Stimulated activated CD4-positive, alpha-beta T cell treated with anti-CD3 and anti-CD28 coated beads, Interleukin-1b, Interleukin-23, amount 100 ng/mL, for 48 hours (primary cell): ENCODE data around the gene GRAMD2A.

Source experiments
- DNase-seq: peaks from one replicate; pipeline ENCODE4 v3.0.0-alpha.2; 2020

Gene GRAMD2A

DNA sequence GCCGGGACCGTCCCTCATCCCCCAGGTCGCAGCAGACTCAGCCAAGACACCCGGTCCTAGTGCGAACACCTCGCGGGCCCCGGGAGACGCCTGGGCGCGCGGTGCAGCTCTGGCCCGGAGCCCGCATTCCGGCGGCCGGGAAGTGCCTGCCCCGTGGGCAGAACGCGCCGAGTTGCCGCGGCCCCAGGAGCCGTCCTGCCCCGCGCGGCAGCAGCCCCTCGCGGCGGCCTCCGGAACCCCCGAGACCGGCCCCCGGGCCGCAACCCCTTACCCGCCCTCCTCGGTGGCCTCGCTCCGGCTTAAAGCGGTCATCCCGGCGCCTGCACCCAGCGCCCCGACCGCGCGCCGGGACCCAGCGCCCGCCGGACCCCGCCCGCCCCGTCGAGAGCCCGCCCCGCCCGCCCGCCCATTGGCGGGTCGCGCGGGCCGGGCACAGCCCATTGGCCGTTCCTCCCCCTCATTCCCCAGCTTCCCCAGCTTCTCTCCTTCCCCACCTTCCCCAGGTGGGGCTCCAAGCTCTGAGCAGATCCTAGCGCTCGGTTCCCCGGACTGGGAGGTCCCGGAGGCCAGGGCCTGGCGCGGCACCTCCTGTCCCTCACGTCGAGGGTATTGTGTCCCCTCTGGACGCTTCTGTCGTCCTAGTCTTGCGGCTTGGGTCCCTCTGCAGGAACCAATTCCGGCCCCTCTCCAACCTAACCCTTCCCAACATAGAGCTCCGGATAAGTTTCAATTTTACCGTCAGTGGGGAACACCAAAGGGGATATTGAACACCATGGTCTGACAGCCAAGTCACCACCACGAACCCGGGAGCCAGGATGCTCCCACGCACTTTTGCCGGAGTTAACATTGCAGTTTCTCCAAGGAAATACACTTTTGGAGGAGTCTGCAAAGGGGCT is at the start of gene GRAMD2A:
GRAMD2A (minus strand) TSS at position 328 of the 896 bp plus-strand sequence.
- peak; percentile 32 for DNase-seq

GRCh38 chr15:72242775-72243370 is 45.3 kb upstream of the GRAMD2A start:
- DNase-seq, result no peak

- DNase-seq, result no peak
Measured at GRCh38 chr15:72239652-72240051, 42.1 kb upstream of the GRAMD2A start.

GRCh38 chr15:72238586-72238985 is 41.0 kb upstream of the GRAMD2A start:
- no peak for DNase-seq

- DNase-seq, result no peak
Measured at GRCh38 chr15:72237853-72238224, 40.3 kb upstream of the GRAMD2A start.

DNA sequence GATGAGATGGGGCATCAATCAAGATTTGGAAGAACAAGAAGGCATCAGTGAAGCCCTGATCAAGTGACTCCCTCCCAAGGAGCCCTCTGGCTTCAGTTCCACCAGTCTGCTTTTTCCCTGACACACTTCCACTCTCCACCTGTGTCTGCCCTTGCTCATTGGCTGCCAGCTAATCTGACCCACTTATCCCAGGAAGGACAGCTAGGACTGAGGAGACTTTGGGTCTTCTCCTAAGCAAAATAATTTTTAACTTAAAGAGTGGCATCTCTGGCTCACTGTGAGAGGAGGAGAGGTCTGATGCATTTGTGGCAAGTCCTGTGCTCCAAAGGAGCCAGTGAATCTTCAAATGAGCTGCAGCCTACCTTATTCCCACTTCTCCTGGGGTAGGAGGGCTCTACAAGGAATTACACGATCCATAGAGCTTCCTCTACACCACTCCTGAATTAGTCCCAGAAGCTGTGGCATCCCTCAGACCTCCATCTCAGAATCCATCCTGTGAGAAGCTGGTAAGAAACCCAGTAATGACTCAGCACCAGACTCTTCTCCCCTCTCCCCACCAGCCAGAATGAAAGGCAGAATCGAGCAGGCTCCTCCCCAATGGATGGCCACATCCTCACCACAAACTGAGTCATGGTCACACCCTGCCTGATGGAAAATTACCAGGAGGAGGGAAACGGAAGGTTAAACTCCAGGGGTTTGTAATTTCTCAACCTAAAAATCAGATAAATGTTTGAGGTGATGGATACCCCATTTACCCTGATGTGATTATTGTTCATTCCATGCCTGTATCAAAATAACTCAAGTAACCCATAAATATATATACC is 39.7 kb upstream of the GRAMD2A start:
- peak; percentile 86 for DNase-seq

GRCh38 chr15:72236381-72237003 is 38.9 kb upstream of the GRAMD2A start:
- no peak for DNase-seq

- DNase-seq, result no peak
Measured at GRCh38 chr15:72235298-72235697, 37.7 kb upstream of the GRAMD2A start.

- DNase-seq, result no peak
Measured at GRCh38 chr15:72233769-72234168, 36.2 kb upstream of the GRAMD2A start.

- DNase-seq, result peak; percentile 55
Measured at GRCh38 chr15:72231833-72232478, 34.4 kb upstream of the GRAMD2A start.

DNA sequence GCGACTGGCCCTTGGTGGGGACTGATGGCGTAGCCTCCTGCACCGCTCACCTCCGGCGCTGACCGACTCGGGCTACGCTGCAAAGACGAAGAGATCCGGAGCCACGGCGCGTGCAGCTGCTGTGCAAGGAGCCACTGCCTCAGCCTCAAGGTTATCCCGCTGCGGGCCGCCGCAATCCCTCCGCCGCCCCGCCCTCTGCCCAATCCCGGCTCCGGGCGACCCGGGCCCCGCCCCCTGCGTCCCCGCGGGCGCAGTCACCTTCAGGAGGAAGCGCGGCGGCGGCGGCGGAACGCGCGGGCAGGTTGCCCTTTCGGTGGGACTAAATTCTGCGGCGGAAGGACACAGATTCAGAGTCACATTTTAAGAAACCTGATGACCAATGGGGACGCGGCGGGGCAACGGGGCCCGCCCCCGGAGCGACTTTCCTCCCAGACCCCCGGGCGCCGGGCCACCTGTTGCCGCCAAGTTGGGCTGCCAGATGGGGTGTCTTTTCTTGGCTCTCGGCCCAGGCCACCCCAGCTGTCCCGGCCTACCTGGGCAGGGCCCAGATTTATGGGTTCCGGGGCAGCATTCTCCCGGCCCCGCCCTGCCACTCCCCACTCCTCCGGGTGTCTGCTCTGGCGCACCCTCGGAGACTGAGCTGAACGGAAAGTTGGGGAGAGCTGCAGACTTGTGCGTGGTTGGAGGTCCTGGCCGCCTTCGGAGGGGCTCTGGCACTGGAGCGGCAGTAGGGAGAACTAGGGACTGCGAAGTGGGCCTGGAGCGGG is 33.7 kb upstream of the GRAMD2A start, which contains the start of gene PKM:
PKM (minus strand) TSS at position 125 of the 767 bp plus-strand sequence. CDS start 12,093 bp downstream, outside the sequence.
- DNase-seq, result peak; percentile 98

- DNase-seq, result peak; percentile 89
Measured at GRCh38 chr15:72230197-72231065, 32.8 kb upstream of the GRAMD2A start.

GRCh38 chr15:72229947-72230196 is 32.3 kb upstream of the GRAMD2A start:
- DNase-seq, result no peak

GRCh38 chr15:72229076-72229946 is 31.7 kb upstream of the GRAMD2A start:
- DNase-seq, result peak; percentile 43

DNA sequence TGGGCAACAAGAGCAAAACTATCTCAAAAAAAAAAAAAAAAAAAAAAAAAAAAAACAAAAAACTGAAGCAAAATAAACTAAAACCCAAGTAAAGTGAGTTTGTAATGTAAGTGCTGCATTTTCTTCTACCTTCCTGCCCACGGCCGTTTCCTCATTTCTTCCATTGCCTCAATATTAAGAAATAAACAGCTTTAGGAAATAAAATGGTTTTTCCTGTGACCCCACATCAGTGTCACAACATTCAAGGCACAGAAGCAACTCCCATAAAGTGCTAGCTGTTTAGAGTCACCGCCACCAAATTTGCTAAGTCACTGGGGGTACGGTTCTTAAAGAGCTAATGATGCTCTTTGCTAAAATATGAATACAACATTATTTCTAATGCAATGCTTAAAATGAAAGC is 30.1 kb upstream of the GRAMD2A start:
- no peak for DNase-seq

DNA sequence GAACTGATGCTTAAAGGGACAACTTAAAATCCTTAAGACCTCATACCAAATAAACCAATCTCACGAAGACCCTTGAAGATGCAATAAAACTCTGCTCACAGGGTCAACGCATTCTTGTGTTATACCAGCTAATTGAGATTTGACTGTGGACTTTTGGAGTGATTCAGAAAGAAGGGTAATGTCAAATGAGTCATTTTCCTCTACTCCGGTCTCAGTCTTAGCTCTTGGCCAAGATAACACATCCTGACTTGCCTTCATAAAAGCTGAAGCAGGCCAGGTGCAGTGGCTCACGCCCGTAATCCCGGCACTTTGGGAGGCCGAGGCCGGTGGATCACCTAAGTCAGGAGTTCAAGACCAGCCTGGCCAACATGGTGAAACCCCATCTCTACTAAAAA is 29.6 kb upstream of the GRAMD2A start:
- peak; percentile 74 for DNase-seq

- DNase-seq, result no peak
Measured at GRCh38 chr15:72223278-72223677, 25.7 kb upstream of the GRAMD2A start.

DNA sequence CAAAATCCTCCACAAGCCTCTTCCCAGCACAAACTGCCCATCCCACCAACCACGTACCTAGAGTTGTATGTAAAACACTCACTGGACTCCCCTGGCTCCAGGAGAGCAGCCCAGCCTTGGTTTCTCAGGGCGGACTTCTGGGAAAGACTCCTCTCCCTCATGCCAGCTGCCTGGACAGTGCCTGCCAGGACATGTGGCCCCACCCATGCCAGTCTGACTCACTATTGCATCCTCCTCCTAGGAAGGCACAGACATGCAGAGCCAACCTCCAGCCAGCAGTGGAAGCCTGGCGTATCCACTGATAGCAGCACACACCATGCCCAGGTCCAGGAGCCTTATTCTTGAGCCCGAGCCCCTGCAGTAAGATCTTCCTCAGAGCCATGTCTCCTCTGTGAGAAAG is 24.8 kb upstream of the GRAMD2A start:
- no peak for DNase-seq

GRCh38 chr15:72220687-72221086 is 23.1 kb upstream of the GRAMD2A start:
- DNase-seq, result no peak

DNA sequence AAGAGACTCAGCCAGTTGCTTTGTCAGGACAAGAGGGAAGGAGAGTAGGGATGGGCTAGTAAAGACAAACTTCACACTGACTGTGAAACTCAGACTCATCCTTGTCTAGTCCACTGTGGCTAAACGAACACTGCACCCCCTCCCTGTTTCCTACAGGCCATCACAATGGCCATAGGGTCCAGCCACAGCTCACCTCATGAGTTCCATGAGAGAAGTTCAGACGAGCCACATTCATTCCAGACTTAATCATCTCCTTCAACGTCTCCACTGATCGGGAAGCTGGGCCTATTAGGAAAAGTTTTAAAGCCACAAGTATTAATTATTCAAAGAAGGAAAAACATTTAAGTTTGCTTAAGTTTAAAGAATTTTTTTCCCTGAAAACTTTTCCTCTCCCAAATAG is 19.6 kb upstream of the GRAMD2A start:
- DNase-seq, result no peak
